H1 (cell line): ENCODE data around the gene RPS29. TPM values are rescaled to one million over a fixed set of nuclear protein-coding genes. Genes with fewer than 3 reads are reported as not detected.

Source experiments
- CTCF ChIA-PET: fragments of 300-600 bp; sonication (Branson Sonifier 250); formaldehyde crosslinking; loops from one replicate; lab custom pipeline; 2021; ENCODE audit not compliant: partially characterized antibody; lab: Charles Lee
- POLR2A ChIA-PET: fragments of 300-600 bp; sonication (Branson Sonifier 250); formaldehyde crosslinking; loops from one replicate; lab custom pipeline; 2021; ENCODE audit warnings: inconsistent platforms; ENCODE audit not compliant: partially characterized antibody; lab: Charles Lee
- DNase-seq, 2 experiments: peaks; one replicate each; pipeline versions ENCODE4 v3.0.0 to v3.0.0-alpha.2; 2010 to 2022; ENCODE audit warnings: low spot score in 2 of 2, low read depth in 1 of 2, mixed read lengths in 1 of 2
- FAIRE-seq: peaks from 2 replicates; lab custom pipeline; 2011; peaks lifted over from hg19 to GRCh38; lab: Jason Lieb, UNC
- H2AFZ ChIP-seq: 2 replicates; pipeline ENCODE4 v1.8.1; 2012; ENCODE audit warnings: low read length, inconsistent platforms
- H2AK5ac ChIP-seq: 2 replicates; pipeline ENCODE4 v1.6.1; 2013; ENCODE audit warnings: low read depth, low read length
- H2BK120ac ChIP-seq: replicated peaks from 2 replicates; pipeline ENCODE3; 2013; ENCODE audit warnings: low read depth, low read length, inconsistent platforms
- H2BK12ac ChIP-seq: 2 replicates; pipeline ENCODE4 v1.6.1; 2013; ENCODE audit warnings: low read depth, low read length
- H2BK15ac ChIP-seq: 2 replicates; pipeline ENCODE4 v1.6.1; 2013; ENCODE audit warnings: low read length
- H2BK20ac ChIP-seq: 2 replicates; pipeline ENCODE4 v1.6.1; 2013; ENCODE audit warnings: low read length
- H2BK5ac ChIP-seq: 2 replicates; pipeline ENCODE4 v1.6.1; 2013; ENCODE audit warnings: low read depth, low read length
- H3K14ac ChIP-seq: 2 replicates; pipeline ENCODE4 v1.6.1; 2013; ENCODE audit warnings: inconsistent platforms; ENCODE audit not compliant: insufficient read length
- H3K18ac ChIP-seq: 2 replicates; pipeline ENCODE4 v1.6.1; 2013; ENCODE audit warnings: low read length; ENCODE audit errors: extremely low read depth
- H3K23ac ChIP-seq: 2 replicates; pipeline ENCODE4 v1.6.1; 2013; ENCODE audit warnings: inconsistent platforms; ENCODE audit not compliant: insufficient read length
- H3K23me2 ChIP-seq: 2 replicates; pipeline ENCODE4 v1.6.1; 2013; ENCODE audit warnings: low read depth, low read length
- H3K27ac ChIP-seq: 2 replicates; pipeline ENCODE4 v1.6.1; 2011; ENCODE audit warnings: low read depth, low read length, inconsistent platforms
- H3K27me3 ChIP-seq, 4 experiments: replicated peaks in 1 of 4; 1 replicate in 1 of 4; 2 replicates in 3 of 4; pipeline versions ENCODE4 v1.6.1 to v1.8.1; 2011 to 2013; ENCODE audit warnings: low read length in 3 of 4, mild to moderate bottlenecking in 3 of 4, inconsistent platforms in 2 of 4, mixed read lengths in 2 of 4, moderate library complexity in 1 of 4; ENCODE audit not compliant: control insufficient read depth in 3 of 4, insufficient read depth in 3 of 4; ENCODE audit errors: extremely low read depth in 1 of 4
- H3K36me3 ChIP-seq, 4 experiments: 2 replicates each; pipeline versions ENCODE4 v1.6.1 to v1.8.1; 2011 to 2013; ENCODE audit warnings: mild to moderate bottlenecking in 4 of 4, low read length in 3 of 4, moderate library complexity in 2 of 4, control low read depth in 1 of 4, inconsistent platforms in 1 of 4; ENCODE audit not compliant: insufficient read depth in 4 of 4, control insufficient read depth in 2 of 4
- H3K4ac ChIP-seq: replicated peaks from 2 replicates; pipeline ENCODE3; 2013; ENCODE audit warnings: low read length, low read depth, mixed read lengths, inconsistent platforms; ENCODE audit not compliant: insufficient read length
- H3K4me1 ChIP-seq, 4 experiments: replicated peaks in 1 of 4; 1 replicate in 1 of 4; 2 replicates in 3 of 4; pipeline versions ENCODE4 v1.6.1 to v1.8.1; 2011 to 2013; ENCODE audit warnings: low read length in 3 of 4, inconsistent platforms in 2 of 4, mixed read lengths in 1 of 4; ENCODE audit not compliant: insufficient read depth in 4 of 4, control insufficient read depth in 3 of 4
- H3K4me2 ChIP-seq, 2 experiments: 2 replicates each; pipeline versions ENCODE4 v1.6.1 to v1.8.1; 2011 to 2013; ENCODE audit warnings: low read depth in 2 of 2, low read length in 2 of 2, control low read depth in 1 of 2, inconsistent platforms in 1 of 2, mild to moderate bottlenecking in 1 of 2; ENCODE audit not compliant: insufficient read depth in 1 of 2
- H3K4me3 ChIP-seq, 4 experiments: fragments of 200-600, 300-600 bp in 1 of 4; sonication (generic), shearing (Covaris generic), sonication (Bioruptor Twin) in 1 of 4; 2 replicates each; pipeline versions ENCODE4 v1.5.1 to v1.8.1; 2011 to 2016; ENCODE audit warnings: low read length in 4 of 4, low read depth in 3 of 4, control low read depth in 2 of 4, inconsistent platforms in 2 of 4, mild to moderate bottlenecking in 2 of 4, mixed read lengths in 1 of 4, moderate library complexity in 1 of 4; ENCODE audit not compliant: insufficient read depth in 2 of 4; ENCODE audit errors: extremely low read depth in 1 of 4
- H3K56ac ChIP-seq: replicated peaks from 2 replicates; pipeline ENCODE3; 2013; ENCODE audit warnings: low read depth, mild to moderate bottlenecking, mixed read lengths, low read length, inconsistent platforms; ENCODE audit not compliant: insufficient read length
- H3K79me1 ChIP-seq: 2 replicates; pipeline ENCODE4 v1.6.1; 2013; ENCODE audit warnings: low read depth, low read length, control low read depth
- H3K79me2 ChIP-seq, 2 experiments: 2 replicates each; pipeline versions ENCODE4 v1.6.1 to v1.8.1; 2012 to 2013; ENCODE audit warnings: low read length in 2 of 2, mild to moderate bottlenecking in 2 of 2, inconsistent platforms in 1 of 2; ENCODE audit not compliant: insufficient read depth in 2 of 2, control insufficient read depth in 1 of 2
- H3K9ac ChIP-seq, 4 experiments: replicated peaks in 1 of 4; 1 replicate in 1 of 4; 2 replicates in 3 of 4; pipeline versions ENCODE4 v1.6.1 to v1.8.1; 2011 to 2013; ENCODE audit warnings: low read depth in 3 of 4, low read length in 3 of 4, control low read depth in 2 of 4, mild to moderate bottlenecking in 2 of 4, moderate library complexity in 2 of 4, inconsistent platforms in 1 of 4; ENCODE audit errors: extremely low read depth in 1 of 4
- H3K9me3 ChIP-seq, 2 experiments: 2 replicates each; pipeline versions ENCODE4 v1.6.1 to v1.8.1; 2012 to 2013; ENCODE audit warnings: mild to moderate bottlenecking in 2 of 2, moderate library complexity in 2 of 2, control low read depth in 1 of 2, inconsistent platforms in 1 of 2, low read depth in 1 of 2, low read length in 1 of 2, mixed read lengths in 1 of 2; ENCODE audit not compliant: insufficient read depth in 2 of 2
- H4K20me1 ChIP-seq, 2 experiments: replicated peaks in 1 of 2; 2 replicates each; pipeline versions ENCODE3 to v1.8.1; 2011 to 2013; ENCODE audit warnings: inconsistent platforms in 2 of 2, low read length in 2 of 2, mild to moderate bottlenecking in 1 of 2; ENCODE audit not compliant: insufficient read depth in 2 of 2, control insufficient read depth in 1 of 2
- H4K5ac ChIP-seq: 2 replicates; pipeline ENCODE4 v1.6.1; 2013; ENCODE audit warnings: low read length, low read depth, mixed read lengths, inconsistent platforms; ENCODE audit not compliant: insufficient read length
- H4K8ac ChIP-seq: 2 replicates; pipeline ENCODE4 v1.8.0; 2013; ENCODE audit warnings: mild to moderate bottlenecking, moderate library complexity, low read length, inconsistent platforms; ENCODE audit not compliant: insufficient read depth; ENCODE audit errors: extremely low read depth
- H4K91ac ChIP-seq: replicated peaks from 2 replicates; pipeline ENCODE3; 2013; ENCODE audit warnings: low read length, mixed read lengths, inconsistent platforms; ENCODE audit not compliant: insufficient read length
- ATF2 ChIP-seq: IDR thresholded peaks from 2 replicates; pipeline ENCODE4 v1.6.1; 2012; ENCODE audit warnings: low read length, inconsistent platforms
- CBX5 ChIP-seq: fragments of 300-800, 300-1000 bp; sonication (generic); IDR thresholded peaks from 2 replicates; pipeline ENCODE4 v1.7.1; 2016; ENCODE audit warnings: antibody characterized with exemption, low read length, low read depth
- EP300 ChIP-seq, 2 experiments: IDR thresholded peaks; 1 replicate in 1 of 2; 2 replicates in 1 of 2; pipeline ENCODE4 v1.6.1; 2011 to 2012; ENCODE audit warnings: low read depth in 2 of 2, low read length in 2 of 2, mild to moderate bottlenecking in 2 of 2, borderline replicate concordance in 1 of 2, inconsistent platforms in 1 of 2, moderate library complexity in 1 of 2
- HDAC6 ChIP-seq: IDR thresholded peaks from one replicate; pipeline ENCODE4 v1.7.1; 2012; ENCODE audit warnings: low read depth, mild to moderate bottlenecking, inconsistent platforms, low read length, moderate library complexity
- NANOG ChIP-seq: IDR thresholded peaks from 2 replicates; pipeline ENCODE4 v1.6.1; 2011; ENCODE audit warnings: low read length, low read depth, mild to moderate bottlenecking, inconsistent platforms; ENCODE audit not compliant: insufficient read depth, poor library complexity, severe bottlenecking
- POU5F1 ChIP-seq: IDR thresholded peaks from 2 replicates; pipeline ENCODE4 v1.6.1; 2011; ENCODE audit warnings: low read depth, mild to moderate bottlenecking, low read length, moderate library complexity
- RBBP5 ChIP-seq: IDR thresholded peaks from 2 replicates; pipeline ENCODE4 v1.7.1; 2012; ENCODE audit warnings: low read depth, mild to moderate bottlenecking, inconsistent platforms, low read length, moderate library complexity, borderline replicate concordance
- RNF2 ChIP-seq: fragments of 200-900, 300-1000 bp; sonication (generic); IDR thresholded peaks from 2 replicates; pipeline ENCODE4 v1.7.1; 2016; ENCODE audit warnings: borderline replicate concordance, low read depth, mild to moderate bottlenecking, antibody characterized with exemption, low read length; ENCODE audit not compliant: poor library complexity, severe bottlenecking; ENCODE audit errors: missing control alignments
- TAF1 ChIP-seq: IDR thresholded peaks from 2 replicates; pipeline ENCODE4 v1.6.1; 2011; ENCODE audit warnings: mild to moderate bottlenecking, low read depth, low read length
- TEAD4 ChIP-seq: IDR thresholded peaks from 2 replicates; pipeline ENCODE4 v1.6.1; 2012; ENCODE audit warnings: low read depth, low read length, inconsistent platforms, mixed read lengths
- YY1 ChIP-seq: IDR thresholded peaks from 2 replicates; pipeline ENCODE4 v1.6.1; 2011; ENCODE audit warnings: low read depth, mild to moderate bottlenecking, low read length
- WGBS, 2 experiments: shearing (Covaris generic) in 1 of 2; methylation state at CpG; one replicate each; pipeline versions ENCODE4 v1.1.6 to v1.1.7; 2013 to 2015; ENCODE audit warnings: low lambda C conversion rate in 2 of 2, mixed read lengths in 2 of 2, inconsistent platforms in 1 of 2, low coverage in 1 of 2, missing lambda C conversion rate in 1 of 2; ENCODE audit not compliant: insufficient replicate concordance in 2 of 2, insufficient coverage in 1 of 2, insufficient read length in 1 of 2; ENCODE audit errors: extremely low coverage in 1 of 2, missing lambda C conversion rate in 1 of 2; 5-methylcytosine and 5-hydroxymethylcytosine counted together
- polyA plus RNA-seq, 7 experiments: library from polyadenylated mRNA; depleted of rRNA in 3 of 7; stranded (reverse) in 5 of 7; unstranded in 2 of 7; fragments of >200 nt in 5 of 7; fragments of 200-250 nt in 2 of 7; gene quantifications; 1 replicate in 5 of 7; 2 replicates in 1 of 7; 4 replicates in 1 of 7; pipeline versions ENCODE4 v1.2.1 to v1.2.3, GENCODE V29; 2011 to 2013; ENCODE audit warnings: missing spikeins in 2 of 7, mixed read lengths in 2 of 7
- total RNA-seq: library from RNA; stranded (reverse); fragmentation: NEBNext Ultra II Directional; extraction: Animal tissue kit (Norgen Biotek cat#: 25700); gene quantifications from 2 replicates; pipeline ENCODE4 v1.2.1, GENCODE V29; 2021

Gene RPS29
- total and polyA plus RNA-seq, 2 of the 8 experiments (the other 6 are each of a cell fraction or from before 2014, with no cell fraction given) = 2,193 to 23,165 TPM

GRCh38 chr14:49553892-49554291 is 32.3 kb downstream of the RPS29 start:
- no peak overlapping the region for H3K23ac ChIP-seq
- no peak overlapping the region for H3K4me2 ChIP-seq
- DNase-seq = peak in 1 of 2 experiments; percentile 5
- H2BK15ac ChIP-seq = no peak overlapping the region
- H3K9me3 ChIP-seq = no peaks in the 10 kb centered on the region; a peak in 2 of 4 replicates
- H3K4me1 ChIP-seq = peaks cover 0 to 9% (median 6%) of the 10 kb centered on the region in 4 experiments; a peak in 3 of 7 replicates
- no peak overlapping the region for H4K5ac ChIP-seq
- H3K56ac ChIP-seq = no peak overlapping the region
- no peak overlapping the region for H3K27ac ChIP-seq
- POLR2A ChIA-PET = interaction anchor here (1.1 to 1.9 kb wide), 2 partner anchors 28 to 42 kb away, joined by 3 to 5 read pairs; no protein-coding TSS in a partner anchor
- H4K8ac ChIP-seq = no peak overlapping the region
- WGBS, 2 experiments = 60% methylated on average over 3 of the region's 3 CpGs; no CpG with 5 or more reads in 1 of the 2 experiments
- H2AFZ ChIP-seq = no peak overlapping the region
- H3K14ac ChIP-seq = no peak overlapping the region
- no peak overlapping the region for H3K4ac ChIP-seq
- H3K79me2 ChIP-seq = no peaks in the 10 kb centered on the region
- no peak overlapping the region for H2BK12ac ChIP-seq
- H3K79me1 ChIP-seq = no peaks in the 10 kb centered on the region
- CTCF ChIA-PET = interaction anchor here (0.7 to 2.1 kb wide), 4 partner anchors 16 to 92 kb away, joined by 3 to 9 read pairs (median 4); partner anchors contain the start of gene RPS29
- H3K18ac ChIP-seq = no peak overlapping the region
- no peak overlapping the region for H3K9ac ChIP-seq
- no peaks in the 10 kb centered on the region for H3K23me2 ChIP-seq
- H4K20me1 ChIP-seq = no peaks in the 10 kb centered on the region
- H3K36me3 ChIP-seq = no peaks in the 10 kb centered on the region
- no peaks in the 10 kb centered on the region for H3K27me3 ChIP-seq
- TF ChIP-seq TEAD4 (no peak), CBX5 (no peak), RNF2 (no peak), ATF2 (no peak), TAF1 (no peak), NANOG (no peak), RBBP5 (no peak), HDAC6 (no peak), YY1 (0 out of 2 replicates have a peak, but pooled peaks have one; percentile 31), POU5F1 (0 out of 2 replicates have a peak, but pooled peaks have one; percentile 55), EP300 (IDR thresholded peaks at IDR 0.05; ENCODE audit: borderline replicate concordance in 1 of 2, low read depth in 2 of 2, low read length in 2 of 2) (no peak)
- no peak overlapping the region for H2BK20ac ChIP-seq
- no peak overlapping the region for H2AK5ac ChIP-seq
- H2BK5ac ChIP-seq = no peak overlapping the region
- H2BK120ac ChIP-seq = no peak overlapping the region
- no peak for FAIRE-seq
- H3K4me3 ChIP-seq = no peak overlapping the region
- H4K91ac ChIP-seq = no peak overlapping the region
